HEK293 (cell line): ENCODE data around the gene CRYBG2.

Experiments used
- ATF2 ChIP-seq: fragments of 450-650 bp; formaldehyde crosslinking; IDR thresholded peaks from 2 replicates; pipeline ENCODE4 v1.5.1; 2016; ENCODE audit warnings: missing biosample characterization, missing genetic modification characterization, low read depth
- CTCF ChIP-seq: fragments of 450-650 bp; formaldehyde crosslinking; IDR thresholded peaks from 2 replicates; pipeline ENCODE4 v1.5.1; 2016; ENCODE audit warnings: missing biosample characterization, missing genetic modification characterization
- GFI1B ChIP-seq: fragments of 450-650 bp; formaldehyde crosslinking; IDR thresholded peaks from 2 replicates; pipeline ENCODE4 v1.5.1; 2016; ENCODE audit warnings: missing biosample characterization, missing genetic modification characterization
- PRDM10 ChIP-seq: fragments of 450-650 bp; formaldehyde crosslinking; IDR thresholded peaks from 2 replicates; pipeline ENCODE4 v1.5.1; 2016; ENCODE audit warnings: missing biosample characterization, missing genetic modification characterization
- REST ChIP-seq: fragments of 450-650 bp; formaldehyde crosslinking; IDR thresholded peaks from 2 replicates; pipeline ENCODE4 v1.5.1; 2016; ENCODE audit warnings: missing biosample characterization, missing genetic modification characterization
- TCF7L2 ChIP-seq: IDR thresholded peaks from 2 replicates; pipeline ENCODE4 v1.6.1; 2011; ENCODE audit warnings: low read depth, mild to moderate bottlenecking, inconsistent platforms, low read length, moderate library complexity, borderline replicate concordance
- ZFP69B ChIP-seq: fragments of 450-650 bp; formaldehyde crosslinking; IDR thresholded peaks from 2 replicates; pipeline ENCODE4 v1.5.1; 2016; ENCODE audit warnings: missing biosample characterization, missing genetic modification characterization
- ZNF132 ChIP-seq: fragments of 450-650 bp; formaldehyde crosslinking; IDR thresholded peaks from 2 replicates; pipeline ENCODE4 v1.5.1; 2017; ENCODE audit warnings: missing biosample characterization, missing genetic modification characterization, borderline replicate concordance
- ZNF174 ChIP-seq: fragments of 450-650 bp; formaldehyde crosslinking; IDR thresholded peaks from 2 replicates; pipeline ENCODE4 v1.5.0; 2017; ENCODE audit warnings: missing biosample characterization, mild to moderate bottlenecking, missing genetic modification characterization
- ZNF610 ChIP-seq: fragments of 450-650 bp; formaldehyde crosslinking; IDR thresholded peaks from 2 replicates; pipeline ENCODE4 v1.5.1; 2016; ENCODE audit warnings: missing biosample characterization, missing genetic modification characterization, borderline replicate concordance
- ZNF677 ChIP-seq: fragments of 450-650 bp; IDR thresholded peaks from 2 replicates; pipeline ENCODE4 v1.5.0; 2018; ENCODE audit warnings: missing biosample characterization, mild to moderate bottlenecking, missing genetic modification characterization, moderate library complexity
- ZNF768 ChIP-seq: fragments of 450-650 bp; formaldehyde crosslinking; IDR thresholded peaks from 2 replicates; pipeline ENCODE4 v1.5.1; 2018; ENCODE audit warnings: missing biosample characterization, mild to moderate bottlenecking, missing genetic modification characterization
- ZNF837 ChIP-seq: fragments of 450-650 bp; formaldehyde crosslinking; IDR thresholded peaks from 2 replicates; pipeline ENCODE4 v1.5.1; 2016; ENCODE audit warnings: missing biosample characterization, missing genetic modification characterization

- TF ChIP-seq ZNF132 (tag by site-specific recombination) = no peak
- TF ChIP-seq CTCF (tag by site-specific recombination) = no peak
- TF ChIP-seq ZNF768 = no peak
- TF ChIP-seq ATF2 = no peak
- TF ChIP-seq GFI1B (tag by site-specific recombination) = no peak
- TF ChIP-seq ZNF677 (tag by site-specific recombination) = no peak
- TF ChIP-seq ZNF837 (tag by site-specific recombination) = no peak
- no peak for TF ChIP-seq ZNF174 (tag by site-specific recombination)
- no peak for TF ChIP-seq ZFP69B (tag by site-specific recombination)
- TF ChIP-seq ZNF610 (tag by site-specific recombination) = no peak
- no peak for TF ChIP-seq TCF7L2
- TF ChIP-seq PRDM10 (tag by site-specific recombination) = no peak
- no peak for TF ChIP-seq REST
Measured at GRCh38 chr1:26388791-26389445, 35.0 kb upstream of the CRYBG2 start.
